ENCODE results near the gene LHFPL3.

DNA sequence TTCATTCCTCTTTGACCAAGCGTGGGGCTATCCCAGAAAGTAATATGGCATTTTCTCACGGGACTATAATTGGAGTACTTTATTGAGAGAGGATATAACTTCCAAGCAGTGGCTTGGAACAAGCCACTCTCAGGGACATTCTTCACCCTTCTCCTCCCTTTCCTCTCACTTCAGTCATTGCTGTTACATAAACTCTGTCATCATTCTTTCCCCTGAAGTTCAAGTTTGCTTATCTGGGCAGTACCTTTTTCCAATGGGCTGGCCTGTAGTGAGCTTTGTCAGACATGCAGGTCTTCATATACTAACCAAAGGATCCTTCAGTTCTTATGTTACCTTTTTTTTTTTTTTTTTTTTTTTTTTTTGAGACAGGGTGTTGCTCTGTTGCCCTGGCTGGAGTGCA lies 626.9 kb downstream of the LHFPL3 start:
- no peak for TF ChIP-seq POLR2A (IDR thresholded peaks at IDR 0.05)
- TF ChIP-seq, protein P1, sequence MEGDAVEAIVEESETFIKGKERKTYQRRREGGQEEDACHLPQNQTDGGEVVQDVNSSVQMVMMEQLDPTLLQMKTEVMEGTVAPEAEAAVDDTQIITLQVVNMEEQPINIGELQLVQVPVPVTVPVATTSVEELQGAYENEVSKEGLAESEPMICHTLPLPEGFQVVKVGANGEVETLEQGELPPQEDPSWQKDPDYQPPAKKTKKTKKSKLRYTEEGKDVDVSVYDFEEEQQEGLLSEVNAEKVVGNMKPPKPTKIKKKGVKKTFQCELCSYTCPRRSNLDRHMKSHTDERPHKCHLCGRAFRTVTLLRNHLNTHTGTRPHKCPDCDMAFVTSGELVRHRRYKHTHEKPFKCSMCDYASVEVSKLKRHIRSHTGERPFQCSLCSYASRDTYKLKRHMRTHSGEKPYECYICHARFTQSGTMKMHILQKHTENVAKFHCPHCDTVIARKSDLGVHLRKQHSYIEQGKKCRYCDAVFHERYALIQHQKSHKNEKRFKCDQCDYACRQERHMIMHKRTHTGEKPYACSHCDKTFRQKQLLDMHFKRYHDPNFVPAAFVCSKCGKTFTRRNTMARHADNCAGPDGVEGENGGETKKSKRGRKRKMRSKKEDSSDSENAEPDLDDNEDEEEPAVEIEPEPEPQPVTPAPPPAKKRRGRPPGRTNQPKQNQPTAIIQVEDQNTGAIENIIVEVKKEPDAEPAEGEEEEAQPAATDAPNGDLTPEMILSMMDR (IDR thresholded peaks at IDR 0.05), result no peak

All from adrenal gland (tissue), 5 donors.